A673 (cell line): Measurements from ENCODE around the gene BTG4. TPM values are rescaled to one million over a fixed set of nuclear protein-coding genes. Genes with fewer than 3 reads are reported as not detected.

ENCODE experiments used
- BruUV-seq: library from RNA; stranded (reverse); fragments of 400-500 nt; replicated peaks from 2 replicates; lab custom pipeline; 2021; lab: Mats Ljungman, UMichigan
- CTCF ChIA-PET: fragments of 300-600 bp; sonication (Branson Sonifier 250); formaldehyde crosslinking; loops from one replicate; lab custom pipeline; 2022; ENCODE audit warnings: antibody characterized with exemption; lab: Charles Lee
- POLR2A ChIA-PET: fragments of 300-600 bp; sonication (Branson Sonifier 250); formaldehyde crosslinking; loops from one replicate; lab custom pipeline; 2022; ENCODE audit warnings: antibody characterized with exemption; ENCODE audit not compliant: low non-redundant PET; lab: Charles Lee
- DNase-seq: peaks from one replicate; pipeline ENCODE4 v3.0.0-alpha.2; 2015; ENCODE audit warnings: low spot score
- H3K27ac ChIP-seq: fragments of 200-600 bp; sonication (generic); 2 replicates; pipeline ENCODE4 v1.5.1; 2016; ENCODE audit warnings: mixed run types, low read depth, mild to moderate bottlenecking, mixed read lengths, antibody characterized with exemption, low read length; ENCODE audit not compliant: poor library complexity, severe bottlenecking
- H3K27me3 ChIP-seq: fragments of 200-600 bp; sonication (generic); replicated peaks from 2 replicates; pipeline ENCODE4 v1.6.1; 2017; ENCODE audit warnings: mixed run types, low read depth, mild to moderate bottlenecking, mixed read lengths, antibody characterized with exemption, low read length; ENCODE audit not compliant: insufficient read depth, poor library complexity
- H3K36me3 ChIP-seq: fragments of 200-600 bp; sonication (generic); 2 replicates; pipeline ENCODE4 v1.6.1; 2016; ENCODE audit warnings: mixed run types, mild to moderate bottlenecking, mixed read lengths, antibody characterized with exemption, low read length; ENCODE audit not compliant: insufficient read depth, poor library complexity, severe bottlenecking
- H3K4me1 ChIP-seq: fragments of 200-600 bp; sonication (generic); 2 replicates; pipeline ENCODE4 v1.6.1; 2017; ENCODE audit warnings: mixed run types, mild to moderate bottlenecking, mixed read lengths, antibody characterized with exemption, low read length; ENCODE audit not compliant: insufficient read depth, poor library complexity, severe bottlenecking
- H3K4me3 ChIP-seq: fragments of 200-600 bp; sonication (generic); 2 replicates; pipeline ENCODE4 v1.5.1; 2016; ENCODE audit warnings: low read depth, mixed run types, mild to moderate bottlenecking, mixed read lengths, low read length; ENCODE audit not compliant: poor library complexity, severe bottlenecking
- H3K9me3 ChIP-seq: fragments of 200-600 bp; sonication (generic); 2 replicates; pipeline ENCODE4 v1.6.1; 2016; ENCODE audit warnings: mixed run types, low read depth, mild to moderate bottlenecking, mixed read lengths, antibody characterized with exemption, low read length; ENCODE audit not compliant: poor library complexity, severe bottlenecking
- CTCF ChIP-seq: fragments of 300-800, 200-600 bp; sonication (generic); conservative IDR thresholded peaks from 2 replicates; pipeline ENCODE4 v1.5.1; 2017; ENCODE audit warnings: low read depth, mild to moderate bottlenecking, antibody characterized with exemption, low read length, moderate library complexity, mixed read lengths
- EZH2 ChIP-seq: fragments of 200-600 bp; sonication (generic); IDR thresholded peaks from 2 replicates; pipeline ENCODE4 v1.6.1; 2017; ENCODE audit warnings: borderline replicate concordance, low read depth, mild to moderate bottlenecking, mixed read lengths, antibody characterized with exemption, low read length; ENCODE audit not compliant: poor library complexity, severe bottlenecking
- intact Hi-C: fragments of 100-400 bp; cut with micrococcal nuclease; formaldehyde crosslinking; loops from one replicate; pipeline ENCODE4 v1.10.0; 2022; ENCODE audit not compliant: unreplicated experiment
- total RNA-seq: library from RNA; stranded (reverse); gene quantifications from 2 replicates; pipeline ENCODE4 v1.2.3, GENCODE V29; 2021

BTG4 gene
- total RNA-seq, 1 experiment from 2014 or later: not detected

DNA sequence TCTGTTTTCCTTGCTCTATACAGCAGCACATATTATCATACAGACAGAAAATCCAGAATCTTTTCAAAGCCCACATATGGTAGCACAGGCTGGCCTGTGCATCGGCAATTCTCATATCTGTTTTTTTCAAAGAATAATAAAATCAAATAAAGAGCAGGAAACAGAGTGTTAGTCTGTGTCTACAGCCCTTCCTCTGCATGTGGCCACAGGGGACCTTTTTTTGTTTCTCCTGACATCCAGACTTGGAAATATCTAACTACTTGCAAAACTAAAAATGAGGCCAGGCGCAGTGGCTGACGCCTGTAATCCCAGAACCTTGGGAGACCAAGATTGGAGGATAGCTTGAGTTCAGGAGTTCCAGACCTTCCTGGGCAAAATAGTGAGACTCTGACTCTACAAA is 48.6 kb upstream of the BTG4 start:
- CTCF ChIA-PET: no interaction called here
- no peak for DNase-seq
- Histone ChIP-seq H3K4me1 (no peaks in the 10 kb centered on the region), H3K9me3 (peaks cover 7% of the 10 kb centered on the region), H3K27me3 (no peaks in the 10 kb centered on the region), H3K27ac (no peak overlapping the region), H3K36me3 (no peaks in the 10 kb centered on the region), H3K4me3 (no peak overlapping the region)
- intact Hi-C loops: loop anchor here (5.0 kb wide), 1 partner anchor 108 kb away; no protein-coding TSS in a partner anchor
- no peak for TF ChIP-seq CTCF
- TF ChIP-seq EZH2: no peak
- POLR2A ChIA-PET: no interaction called here
- no TSS peak for BruUV-seq

GRCh38 chr11:111559800-111560464 is 47.7 kb upstream of the BTG4 start:
- TF ChIP-seq CTCF: no peak
- TF ChIP-seq EZH2: no peak
- no peak overlapping the region for H3K4me3 ChIP-seq
- no peaks in the 10 kb centered on the region for H3K27me3 ChIP-seq
- peaks cover 7% of the 10 kb centered on the region for H3K9me3 ChIP-seq
- no peak for DNase-seq
- intact Hi-C loops: loop anchor here (5.0 kb wide), 1 partner anchor 108 kb away; no protein-coding TSS in a partner anchor
- POLR2A ChIA-PET: no interaction called here
- H3K36me3 ChIP-seq: no peaks in the 10 kb centered on the region
- CTCF ChIA-PET: no interaction called here
- no TSS peak for BruUV-seq
- no peak overlapping the region for H3K27ac ChIP-seq
- no peaks in the 10 kb centered on the region for H3K4me1 ChIP-seq

DNA sequence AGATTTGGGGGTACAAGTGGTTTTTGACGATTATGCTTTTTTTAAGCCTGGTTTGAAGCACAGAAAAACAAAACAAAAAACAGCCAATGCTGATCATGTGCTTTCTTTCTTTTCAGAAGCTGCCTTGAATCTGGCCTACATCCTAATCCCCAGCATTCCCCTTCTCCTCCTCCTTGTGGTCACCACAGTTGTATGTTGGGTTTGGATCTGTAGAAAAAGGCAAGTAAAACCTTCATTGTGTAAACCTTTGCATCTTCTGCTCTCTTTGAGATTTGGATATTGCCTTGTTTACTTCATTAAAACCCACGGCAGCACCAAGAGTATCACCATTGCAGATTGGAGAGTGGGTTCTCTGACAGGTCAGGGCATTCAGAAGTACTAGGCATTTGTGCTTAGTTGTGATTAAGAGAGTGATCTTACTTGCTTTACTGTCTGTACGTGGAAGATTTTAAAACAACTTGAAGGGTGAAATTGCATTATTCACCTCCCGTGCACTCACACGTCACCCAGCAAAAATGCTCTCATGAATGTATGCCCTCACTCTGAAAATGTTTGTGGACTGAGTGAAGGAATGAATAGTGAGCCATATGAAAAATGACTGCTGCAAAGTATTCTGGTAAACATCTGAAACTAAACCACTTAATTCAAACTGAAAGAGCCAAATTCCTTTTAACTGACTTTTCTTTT is 45.4 kb upstream of the BTG4 start:
- Histone ChIP-seq H3K27me3 (no peaks in the 10 kb centered on the region), H3K4me1 (no peaks in the 10 kb centered on the region), H3K9me3 (peaks cover 7% of the 10 kb centered on the region), H3K27ac (no peak overlapping the region), H3K36me3 (no peaks in the 10 kb centered on the region), H3K4me3 (no peak overlapping the region)
- intact Hi-C loops: no loop called here
- TF ChIP-seq CTCF (no peak), EZH2 (no peak)
- ChIA-PET POLR2A (no interaction called here), CTCF (no interaction called here)
- BruUV-seq: no TSS peak
- DNase-seq: no peak
